ENCODE measurements around the gene LNPEP.

The LNPEP gene

GRCh38 chr5:96961053-96961452 is 25.2 kb downstream of the LNPEP start:
- no peak for DNase-seq (ENCODE audit: low read depth)

- DNase-seq (ENCODE audit: low read depth): no peak
These were observed 26.7 kb downstream of the LNPEP start for GRCh38 chr5:96962540-96962991.

GRCh38 chr5:96963267-96963666 is 27.4 kb downstream of the LNPEP start:
- DNase-seq (ENCODE audit: low read depth): no peak

GRCh38 chr5:96966801-96967200 is 30.9 kb downstream of the LNPEP start:
- DNase-seq (ENCODE audit: low read depth): no peak

- no peak for DNase-seq (ENCODE audit: low read depth)
These were observed 31.5 kb downstream of the LNPEP start for GRCh38 chr5:96967400-96967799.

- DNase-seq (ENCODE audit: low read depth): no peak
These were observed 32.2 kb downstream of the LNPEP start for GRCh38 chr5:96968074-96968473.

GRCh38 chr5:96968614-96969013 is 32.7 kb downstream of the LNPEP start:
- DNase-seq (ENCODE audit: low read depth): no peak

- no peak for DNase-seq (ENCODE audit: low read depth)
These were observed 33.5 kb downstream of the LNPEP start for GRCh38 chr5:96969366-96969765.

GRCh38 chr5:96972599-96973334 is 36.9 kb downstream of the LNPEP start:
- DNase-seq (ENCODE audit: low read depth): no peak

GRCh38 chr5:96973532-96974401 is 37.9 kb downstream of the LNPEP start:
- DNase-seq (ENCODE audit: low read depth): no peak

GRCh38 chr5:96975656-96976055 is 39.8 kb downstream of the LNPEP start:
- DNase-seq (ENCODE audit: low read depth): no peak

GRCh38 chr5:96977228-96977627 is 41.3 kb downstream of the LNPEP start:
- DNase-seq (ENCODE audit: low read depth): no peak

- DNase-seq (ENCODE audit: low read depth): no peak
These were observed 43.1 kb downstream of the LNPEP start for GRCh38 chr5:96978812-96979449.

GRCh38 chr5:96984506-96985192 is 48.8 kb downstream of the LNPEP start:
- no peak for DNase-seq (ENCODE audit: low read depth)

GRCh38 chr5:96986450-96986849 is 50.6 kb downstream of the LNPEP start:
- no peak for DNase-seq (ENCODE audit: low read depth)

- DNase-seq (ENCODE audit: low read depth): no peak
These were observed 54.2 kb downstream of the LNPEP start for GRCh38 chr5:96990102-96990501.

- no peak for DNase-seq (ENCODE audit: low read depth)
These were observed 55.8 kb downstream of the LNPEP start for GRCh38 chr5:96991708-96992107.

- no peak for DNase-seq (ENCODE audit: low read depth)
These were observed 57.9 kb downstream of the LNPEP start for GRCh38 chr5:96993760-96994159.

GRCh38 chr5:96994493-96994892 is 58.6 kb downstream of the LNPEP start:
- no peak for DNase-seq (ENCODE audit: low read depth)

GRCh38 chr5:96995419-96995818 is 59.5 kb downstream of the LNPEP start:
- DNase-seq (ENCODE audit: low read depth): no peak

GRCh38 chr5:96997265-96997859 is 61.5 kb downstream of the LNPEP start:
- DNase-seq (ENCODE audit: low read depth): no peak

- no peak for DNase-seq (ENCODE audit: low read depth)
These were observed 64.0 kb downstream of the LNPEP start for GRCh38 chr5:96999856-97000255.

Measured in T follicular helper cell (primary cell).